IPS-20b (cell line): ENCODE results near the gene CDH9.

ENCODE experiments used
- H3K27ac ChIP-seq: one replicate; pipeline ENCODE4 v1.5.1; 2013; ENCODE audit warnings: low read length
- H3K27me3 ChIP-seq: 2 replicates; pipeline ENCODE4 v1.6.1; 2013; ENCODE audit warnings: mild to moderate bottlenecking, low read length, inconsistent platforms; ENCODE audit not compliant: insufficient read depth
- H3K36me3 ChIP-seq: 2 replicates; pipeline ENCODE4 v1.6.1; 2013; ENCODE audit warnings: low read depth, mild to moderate bottlenecking, inconsistent platforms, low read length, moderate library complexity; ENCODE audit not compliant: insufficient read depth
- H3K4me1 ChIP-seq: 2 replicates; pipeline ENCODE4 v1.6.1; 2013; ENCODE audit warnings: mild to moderate bottlenecking, control low read depth, inconsistent platforms, low read length, moderate library complexity; ENCODE audit not compliant: insufficient read depth
- H3K4me3 ChIP-seq: 2 replicates; pipeline ENCODE4 v1.5.1; 2013; ENCODE audit warnings: mild to moderate bottlenecking, low read length, inconsistent platforms
- H3K9ac ChIP-seq: 2 replicates; pipeline ENCODE4 v1.6.1; 2013; ENCODE audit warnings: low read depth, mild to moderate bottlenecking, inconsistent platforms, low read length, moderate library complexity
- H3K9me3 ChIP-seq: 2 replicates; pipeline ENCODE4 v1.6.1; 2013; ENCODE audit warnings: mild to moderate bottlenecking, low read depth, low read length, inconsistent platforms; ENCODE audit not compliant: insufficient read depth

The CDH9 gene

GRCh38 chr5:26942481-26942880 is 95.9 kb downstream of the CDH9 start:
- no peaks in the 10 kb centered on the region for H3K4me1 ChIP-seq
- no peaks in the 10 kb centered on the region for H3K36me3 ChIP-seq
- H3K9ac ChIP-seq, result no peak overlapping the region
- no peak overlapping the region for H3K27ac ChIP-seq
- no peaks in the 10 kb centered on the region for H3K9me3 ChIP-seq
- no peaks in the 10 kb centered on the region for H3K27me3 ChIP-seq
- H3K4me3 ChIP-seq, result no peak overlapping the region

- no peaks in the 10 kb centered on the region for H3K36me3 ChIP-seq
- H3K9me3 ChIP-seq, result no peaks in the 10 kb centered on the region
- no peak overlapping the region for H3K27ac ChIP-seq
- H3K4me3 ChIP-seq, result no peak overlapping the region
- H3K9ac ChIP-seq, result no peak overlapping the region
- no peaks in the 10 kb centered on the region for H3K27me3 ChIP-seq
- no peaks in the 10 kb centered on the region for H3K4me1 ChIP-seq
Measured at GRCh38 chr5:26940994-26941393, 97.4 kb downstream of the CDH9 start.

GRCh38 chr5:26932238-26932637 is 106.1 kb downstream of the CDH9 start:
- no peaks in the 10 kb centered on the region for H3K27me3 ChIP-seq
- no peak overlapping the region for H3K4me3 ChIP-seq
- H3K27ac ChIP-seq, result no peak overlapping the region
- no peaks in the 10 kb centered on the region for H3K4me1 ChIP-seq
- no peaks in the 10 kb centered on the region for H3K36me3 ChIP-seq
- H3K9me3 ChIP-seq, result peaks cover 4% of the 10 kb centered on the region; the same call in 1 of the 2 replicates
- no peak overlapping the region for H3K9ac ChIP-seq

- H3K36me3 ChIP-seq, result no peaks in the 10 kb centered on the region
- no peaks in the 10 kb centered on the region for H3K4me1 ChIP-seq
- no peaks in the 10 kb centered on the region for H3K27me3 ChIP-seq
- no peak overlapping the region for H3K27ac ChIP-seq
- H3K9me3 ChIP-seq, result no peaks in the 10 kb centered on the region
- H3K9ac ChIP-seq, result no peak overlapping the region
- H3K4me3 ChIP-seq, result no peak overlapping the region
Measured at GRCh38 chr5:26921439-26921838, 116.9 kb downstream of the CDH9 start.

GRCh38 chr5:26903469-26903868 is 134.9 kb downstream of the CDH9 start:
- H3K27ac ChIP-seq, result no peak overlapping the region
- H3K9me3 ChIP-seq, result no peaks in the 10 kb centered on the region
- no peaks in the 10 kb centered on the region for H3K27me3 ChIP-seq
- no peak overlapping the region for H3K9ac ChIP-seq
- peaks cover 9% of the 10 kb centered on the region; the same call in 1 of the 2 replicates for H3K4me1 ChIP-seq
- H3K4me3 ChIP-seq, result no peak overlapping the region
- no peaks in the 10 kb centered on the region for H3K36me3 ChIP-seq

- Histone ChIP-seq H3K36me3 (no peaks in the 10 kb centered on the region), H3K9me3 (no peaks in the 10 kb centered on the region), H3K4me3 (no peak overlapping the region), H3K27me3 (no peaks in the 10 kb centered on the region), H3K9ac (no peak overlapping the region), H3K27ac (no peak overlapping the region), H3K4me1 (no peaks in the 10 kb centered on the region)
Measured at GRCh38 chr5:26894719-26895263, 143.6 kb downstream of the CDH9 start.

- Histone ChIP-seq H3K9me3 (no peaks in the 10 kb centered on the region), H3K27ac (no peak overlapping the region), H3K27me3 (no peaks in the 10 kb centered on the region), H3K4me1 (no peaks in the 10 kb centered on the region), H3K36me3 (no peaks in the 10 kb centered on the region), H3K9ac (no peak overlapping the region), H3K4me3 (no peak overlapping the region)
Measured at GRCh38 chr5:26893078-26893477, 145.3 kb downstream of the CDH9 start.

GRCh38 chr5:26889815-26890214 is 148.6 kb downstream of the CDH9 start:
- H3K9ac ChIP-seq, result no peak overlapping the region
- H3K4me3 ChIP-seq, result no peak overlapping the region
- no peaks in the 10 kb centered on the region for H3K4me1 ChIP-seq
- H3K27me3 ChIP-seq, result no peaks in the 10 kb centered on the region
- no peak overlapping the region for H3K27ac ChIP-seq
- no peaks in the 10 kb centered on the region for H3K9me3 ChIP-seq
- H3K36me3 ChIP-seq, result no peaks in the 10 kb centered on the region

- H3K27me3 ChIP-seq, result no peaks in the 10 kb centered on the region
- H3K36me3 ChIP-seq, result no peaks in the 10 kb centered on the region
- H3K9me3 ChIP-seq, result no peaks in the 10 kb centered on the region
- no peak overlapping the region for H3K4me3 ChIP-seq
- H3K4me1 ChIP-seq, result no peaks in the 10 kb centered on the region
- H3K9ac ChIP-seq, result no peak overlapping the region
- no peak overlapping the region for H3K27ac ChIP-seq
Measured at GRCh38 chr5:26884481-26884880, 153.9 kb downstream of the CDH9 start.

GRCh38 chr5:26883375-26883774 is 155.0 kb downstream of the CDH9 start:
- Histone ChIP-seq H3K9ac (no peak overlapping the region), H3K4me1 (no peaks in the 10 kb centered on the region), H3K27me3 (no peaks in the 10 kb centered on the region), H3K4me3 (no peak overlapping the region), H3K27ac (no peak overlapping the region), H3K36me3 (no peaks in the 10 kb centered on the region), H3K9me3 (no peaks in the 10 kb centered on the region)

- no peak overlapping the region for H3K9ac ChIP-seq
Measured at GRCh38 chr5:26881901-26882300, 156.5 kb downstream of the CDH9 start.

GRCh38 chr5:26877154-26877553 is 161.2 kb downstream of the CDH9 start:
- H3K4me3 ChIP-seq, result no peak overlapping the region

More at GRCh38 chr5:26881901-26882300, 156.5 kb downstream of the CDH9 start:
- no peaks in the 10 kb centered on the region for H3K36me3 ChIP-seq
- no peaks in the 10 kb centered on the region for H3K4me1 ChIP-seq
- H3K27me3 ChIP-seq, result no peaks in the 10 kb centered on the region
- no peak overlapping the region for H3K27ac ChIP-seq
- no peak overlapping the region for H3K4me3 ChIP-seq
- no peaks in the 10 kb centered on the region for H3K9me3 ChIP-seq

More at GRCh38 chr5:26877154-26877553, 161.2 kb downstream of the CDH9 start:
- H3K27me3 ChIP-seq, result no peaks in the 10 kb centered on the region
- no peaks in the 10 kb centered on the region for H3K4me1 ChIP-seq
- H3K9ac ChIP-seq, result no peak overlapping the region
- no peaks in the 10 kb centered on the region for H3K36me3 ChIP-seq
- H3K9me3 ChIP-seq, result no peaks in the 10 kb centered on the region
- H3K27ac ChIP-seq, result no peak overlapping the region
